ENCODE results near the gene CNTNAP2. TPM values are rescaled to one million over a fixed set of nuclear protein-coding genes. Genes with fewer than 3 reads are reported as not detected.

The CNTNAP2 gene
- total RNA-seq, 1 experiment from 2014 or later: 60.0 TPM

GRCh38 chr7:147136352-147136751 lies 1019.8 kb downstream of the CNTNAP2 start:
- H3K27me3 ChIP-seq (replicated peaks; ENCODE audit: insufficient read depth, low read depth, low read length, poor library complexity): no peaks in the 10 kb centered on the region
- CTCF ChIA-PET: no interaction called here
- intact Hi-C loops (cut with micrococcal nuclease; ENCODE audit: unreplicated experiment): no loop called here
- TF ChIP-seq EZH2 (IDR thresholded peaks at IDR 0.05; ENCODE audit: borderline replicate concordance, low read depth, low read length, poor library complexity, severe bottlenecking) (no peak), CTCF (conservative IDR thresholded peaks at IDR 0.05; ENCODE audit: low read depth, low read length) (no peak)
- DNase-seq (ENCODE audit: low spot score): no peak
- no peaks in the 10 kb centered on the region for H3K9me3 ChIP-seq (ENCODE audit: low read depth, low read length, poor library complexity, severe bottlenecking)
- no peak overlapping the region for H3K27ac ChIP-seq (ENCODE audit: low read depth, low read length, poor library complexity, severe bottlenecking)
- H3K4me1 ChIP-seq (ENCODE audit: insufficient read depth, low read length, poor library complexity, severe bottlenecking): no peaks in the 10 kb centered on the region
- no peak overlapping the region for H3K4me3 ChIP-seq (ENCODE audit: low read depth, low read length, poor library complexity, severe bottlenecking)
- POLR2A ChIA-PET (ENCODE audit: low non-redundant PET): no interaction called here
- H3K36me3 ChIP-seq (ENCODE audit: insufficient read depth, low read length, poor library complexity, severe bottlenecking): no peaks in the 10 kb centered on the region
- BruUV-seq (replicated peaks): no TSS peak

DNA sequence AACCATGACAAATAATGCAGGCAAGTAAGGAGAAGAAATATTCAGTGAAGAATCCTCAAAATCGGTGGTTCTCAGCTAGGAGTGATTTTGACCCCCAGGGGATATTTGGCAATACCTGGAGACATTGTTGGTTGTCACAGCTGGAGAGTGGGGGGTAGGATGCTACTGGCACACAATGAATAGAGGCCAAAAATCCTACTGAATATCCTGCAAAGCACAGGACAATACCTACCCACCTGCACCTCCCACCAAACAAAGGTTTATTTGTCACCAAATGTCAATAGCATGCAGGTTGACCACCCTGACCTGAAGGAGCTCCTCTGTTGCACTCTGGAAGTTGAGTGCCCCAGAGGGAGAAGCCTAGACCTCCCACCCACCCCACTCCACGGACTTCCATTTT lies 1028.6 kb downstream of the CNTNAP2 start:
- Histone ChIP-seq H3K9me3 (ENCODE audit: low read depth, low read length, poor library complexity, severe bottlenecking) (no peaks in the 10 kb centered on the region), H3K4me3 (ENCODE audit: low read depth, low read length, poor library complexity, severe bottlenecking) (no peak overlapping the region), H3K27ac (ENCODE audit: low read depth, low read length, poor library complexity, severe bottlenecking) (no peak overlapping the region), H3K27me3 (replicated peaks; ENCODE audit: insufficient read depth, low read depth, low read length, poor library complexity) (no peaks in the 10 kb centered on the region), H3K36me3 (ENCODE audit: insufficient read depth, low read length, poor library complexity, severe bottlenecking) (no peaks in the 10 kb centered on the region), H3K4me1 (ENCODE audit: insufficient read depth, low read length, poor library complexity, severe bottlenecking) (no peaks in the 10 kb centered on the region)
- ChIA-PET POLR2A (ENCODE audit: low non-redundant PET) (no interaction called here), CTCF (no interaction called here)
- intact Hi-C loops (cut with micrococcal nuclease; ENCODE audit: unreplicated experiment): no loop called here
- no peak for DNase-seq (ENCODE audit: low spot score)
- BruUV-seq (replicated peaks): no TSS peak
- TF ChIP-seq CTCF (conservative IDR thresholded peaks at IDR 0.05; ENCODE audit: low read depth, low read length): no peak
- TF ChIP-seq EZH2 (IDR thresholded peaks at IDR 0.05; ENCODE audit: borderline replicate concordance, low read depth, low read length, poor library complexity, severe bottlenecking): no peak

- H3K9me3 ChIP-seq (ENCODE audit: low read depth, low read length, poor library complexity, severe bottlenecking): no peaks in the 10 kb centered on the region
- H3K27me3 ChIP-seq (replicated peaks; ENCODE audit: insufficient read depth, low read depth, low read length, poor library complexity): no peaks in the 10 kb centered on the region
- CTCF ChIA-PET: no interaction called here
- no TSS peak for BruUV-seq (replicated peaks)
- POLR2A ChIA-PET (ENCODE audit: low non-redundant PET): no interaction called here
- no peaks in the 10 kb centered on the region for H3K4me1 ChIP-seq (ENCODE audit: insufficient read depth, low read length, poor library complexity, severe bottlenecking)
- no peaks in the 10 kb centered on the region for H3K36me3 ChIP-seq (ENCODE audit: insufficient read depth, low read length, poor library complexity, severe bottlenecking)
- H3K27ac ChIP-seq (ENCODE audit: low read depth, low read length, poor library complexity, severe bottlenecking): no peak overlapping the region
- TF ChIP-seq EZH2 (IDR thresholded peaks at IDR 0.05; ENCODE audit: borderline replicate concordance, low read depth, low read length, poor library complexity, severe bottlenecking) (no peak), CTCF (conservative IDR thresholded peaks at IDR 0.05; ENCODE audit: low read depth, low read length) (no peak)
- no peak overlapping the region for H3K4me3 ChIP-seq (ENCODE audit: low read depth, low read length, poor library complexity, severe bottlenecking)
- intact Hi-C loops (cut with micrococcal nuclease; ENCODE audit: unreplicated experiment): no loop called here
- no peak for DNase-seq (ENCODE audit: low spot score)
Measured at GRCh38 chr7:147146169-147146568, 1029.6 kb downstream of the CNTNAP2 start.
